K562 (cell line): ENCODE results near the gene CHD2. TPM values are rescaled to one million over a fixed set of nuclear protein-coding genes. Genes with fewer than 3 reads are reported as not detected.
A peak's percentile ranks its signal among the peaks of the same experiment; 100 is the strongest.

Experiments
- ARHGAP35 ChIP-seq: fragments of 450-650 bp; IDR thresholded peaks from 2 replicates; pipeline ENCODE4 v1.6.1; 2018; ENCODE audit not compliant: partially characterized antibody
- BRD9 ChIP-seq: fragments of 450-650 bp; IDR thresholded peaks from 2 replicates; pipeline ENCODE4 v1.6.1; 2018; ENCODE audit warnings: low read depth; ENCODE audit not compliant: partially characterized antibody
- FIP1L1 ChIP-seq: fragments of 200-400 bp; formaldehyde crosslinking; IDR thresholded peaks from 2 replicates; pipeline ENCODE4 v1.6.1; 2018; ENCODE audit warnings: mild to moderate bottlenecking, low read depth, low read length; ENCODE audit not compliant: poor library complexity, severe bottlenecking
- MCM5 ChIP-seq: fragments of 450-650 bp; IDR thresholded peaks from 2 replicates; pipeline ENCODE4 v1.6.1; 2016; ENCODE audit warnings: low read depth
- MED1 ChIP-seq: sonication (generic); formaldehyde crosslinking; IDR thresholded peaks from 2 replicates; pipeline ENCODE4 v1.8.1; 2023; ENCODE audit warnings: missing genetic modification reagents, borderline replicate concordance
- NCOA4 ChIP-seq: fragments of 450-650 bp; IDR thresholded peaks from 2 replicates; pipeline ENCODE4 v1.6.1; 2018; ENCODE audit warnings: mild to moderate bottlenecking; ENCODE audit not compliant: partially characterized antibody
- NRF1 ChIP-seq, 2 experiments: fragments of 450-650 bp; IDR thresholded peaks in 1 of 2; conservative IDR thresholded peaks in 1 of 2; 2 replicates each; pipeline ENCODE4 v1.6.1; 2014; ENCODE audit warnings: mild to moderate bottlenecking in 2 of 2
- PHF21A ChIP-seq: fragments of 450-650 bp; IDR thresholded peaks from 2 replicates; pipeline ENCODE4 v1.6.1; 2017; ENCODE audit warnings: low read depth, borderline replicate concordance
- RBM14 ChIP-seq: fragments of 200-400 bp; formaldehyde crosslinking; IDR thresholded peaks from 2 replicates; pipeline ENCODE4 v1.6.1; 2018; ENCODE audit warnings: low read depth, mild to moderate bottlenecking, low read length, moderate library complexity, borderline replicate concordance; ENCODE audit not compliant: insufficient read depth
- RBM34 ChIP-seq: fragments of 200-400 bp; formaldehyde crosslinking; IDR thresholded peaks from 2 replicates; pipeline ENCODE4 v1.6.1; 2018; ENCODE audit warnings: low read length, borderline replicate concordance; ENCODE audit not compliant: insufficient read depth
- SOX6 ChIP-seq: fragments of 450-650 bp; IDR thresholded peaks from 2 replicates; pipeline ENCODE4 v1.6.1; 2014; ENCODE audit warnings: mild to moderate bottlenecking
- ZBTB12 ChIP-seq: fragments of 250-450 bp; sonication (Bioruptor Pico); IDR thresholded peaks from 2 replicates; pipeline ENCODE4 v1.4.0; 2020
- ZNF174 ChIP-seq: fragments of 250-450 bp; sonication (Bioruptor Pico); IDR thresholded peaks from 2 replicates; pipeline ENCODE4 v1.4.0; 2020; ENCODE audit warnings: mild to moderate bottlenecking
- ZNF41 ChIP-seq: fragments of 250-450 bp; sonication (Bioruptor Pico); conservative IDR thresholded peaks from 2 replicates; pipeline ENCODE4 v1.4.0; 2020; ENCODE audit warnings: mild to moderate bottlenecking
- ZNF551 ChIP-seq: fragments of 250-450 bp; sonication (Bioruptor Pico); IDR thresholded peaks from 2 replicates; pipeline ENCODE4 v1.5.0; 2021; ENCODE audit warnings: mild to moderate bottlenecking, moderate library complexity
- ZNF830 ChIP-seq: fragments of 250-450 bp; sonication (Bioruptor Pico); IDR thresholded peaks from 2 replicates; pipeline ENCODE4 v1.5.0; 2021; ENCODE audit warnings: mild to moderate bottlenecking
- polyA plus RNA-seq, 8 experiments: library from polyadenylated mRNA; depleted of rRNA in 4 of 8; stranded (reverse) in 5 of 8; unstranded in 3 of 8; fragments of >200 nt; fragmentation: Nextera tagmentation in 2 of 8; fragmentation: Illumina TruSeq in 1 of 8; extraction: Ambion mirVana in 2 of 8; extraction: Trizol in 1 of 8; gene quantifications; 2 replicates each; pipeline versions ENCODE4 v1.2.1 to v1.2.3, GENCODE V29; 2011 to 2014; ENCODE audit warnings: inconsistent platforms in 1 of 8, missing spikeins in 1 of 8
- total RNA-seq, 7 experiments: library from RNA; depleted of rRNA in 6 of 7; stranded (reverse); fragments of >200 nt in 6 of 7; fragmentation: Illumina TruSeq in 2 of 7; extraction: Trizol in 2 of 7; gene quantifications; 2 replicates each; pipeline versions ENCODE4 v1.2.1 to v1.2.3, GENCODE V29; 2011 to 2021; ENCODE audit warnings: low replicate concordance in 1 of 7
- TF ChIP-seq, protein P1 (sequence below): fragments of 250-450 bp; sonication (Bioruptor Pico); IDR thresholded peaks from 2 replicates; pipeline ENCODE4 v1.8.0; 2021; ENCODE audit warnings: mild to moderate bottlenecking, moderate library complexity
- TF ChIP-seq, protein P2 (sequence below): sonication (generic); formaldehyde crosslinking; IDR thresholded peaks from 2 replicates; pipeline ENCODE4 v1.8.1; 2023; ENCODE audit warnings: mild to moderate bottlenecking, missing genetic modification reagents
- TF ChIP-seq, protein P3 (sequence below), 2 experiments: IDR thresholded peaks; 2 replicates each; pipeline ENCODE4 v1.6.1; 2012; ENCODE audit warnings: improper control_type of control experiment in 2 of 2, low read depth in 2 of 2, low read length in 2 of 2, borderline replicate concordance in 1 of 2

Gene CHD2
- total and polyA plus RNA-seq, 9 of the 15 experiments (the other 6 are each of a cell fraction or from before 2014, with no cell fraction given): 38.9 to 70.8 (median 56.2) TPM

GRCh38 chr15:92903966-92904721 is 4.0 kb downstream of the CHD2 start (continued):
- no peak for TF ChIP-seq RBM14
- no peak for TF ChIP-seq ZNF551
- TF ChIP-seq NCOA4: no peak
- no peak for TF ChIP-seq MCM5
- TF ChIP-seq, protein P1, sequence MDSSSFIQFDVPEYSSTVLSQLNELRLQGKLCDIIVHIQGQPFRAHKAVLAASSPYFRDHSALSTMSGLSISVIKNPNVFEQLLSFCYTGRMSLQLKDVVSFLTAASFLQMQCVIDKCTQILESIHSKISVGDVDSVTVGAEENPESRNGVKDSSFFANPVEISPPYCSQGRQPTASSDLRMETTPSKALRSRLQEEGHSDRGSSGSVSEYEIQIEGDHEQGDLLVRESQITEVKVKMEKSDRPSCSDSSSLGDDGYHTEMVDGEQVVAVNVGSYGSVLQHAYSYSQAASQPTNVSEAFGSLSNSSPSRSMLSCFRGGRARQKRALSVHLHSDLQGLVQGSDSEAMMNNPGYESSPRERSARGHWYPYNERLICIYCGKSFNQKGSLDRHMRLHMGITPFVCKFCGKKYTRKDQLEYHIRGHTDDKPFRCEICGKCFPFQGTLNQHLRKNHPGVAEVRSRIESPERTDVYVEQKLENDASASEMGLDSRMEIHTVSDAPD (CRISPR knock-in tag): no peak
- no peak for TF ChIP-seq MED1 (CRISPR knock-in tag)
- no peak for TF ChIP-seq ARHGAP35
- no peak for TF ChIP-seq ZNF174 (CRISPR knock-in tag)
- TF ChIP-seq, protein P2, sequence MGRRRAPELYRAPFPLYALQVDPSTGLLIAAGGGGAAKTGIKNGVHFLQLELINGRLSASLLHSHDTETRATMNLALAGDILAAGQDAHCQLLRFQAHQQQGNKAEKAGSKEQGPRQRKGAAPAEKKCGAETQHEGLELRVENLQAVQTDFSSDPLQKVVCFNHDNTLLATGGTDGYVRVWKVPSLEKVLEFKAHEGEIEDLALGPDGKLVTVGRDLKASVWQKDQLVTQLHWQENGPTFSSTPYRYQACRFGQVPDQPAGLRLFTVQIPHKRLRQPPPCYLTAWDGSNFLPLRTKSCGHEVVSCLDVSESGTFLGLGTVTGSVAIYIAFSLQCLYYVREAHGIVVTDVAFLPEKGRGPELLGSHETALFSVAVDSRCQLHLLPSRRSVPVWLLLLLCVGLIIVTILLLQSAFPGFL (CRISPR knock-in tag): no peak
- TF ChIP-seq FIP1L1: peak; percentile 97
- TF ChIP-seq ZBTB12 (CRISPR knock-in tag): peak; percentile 93
- TF ChIP-seq, protein P3, sequence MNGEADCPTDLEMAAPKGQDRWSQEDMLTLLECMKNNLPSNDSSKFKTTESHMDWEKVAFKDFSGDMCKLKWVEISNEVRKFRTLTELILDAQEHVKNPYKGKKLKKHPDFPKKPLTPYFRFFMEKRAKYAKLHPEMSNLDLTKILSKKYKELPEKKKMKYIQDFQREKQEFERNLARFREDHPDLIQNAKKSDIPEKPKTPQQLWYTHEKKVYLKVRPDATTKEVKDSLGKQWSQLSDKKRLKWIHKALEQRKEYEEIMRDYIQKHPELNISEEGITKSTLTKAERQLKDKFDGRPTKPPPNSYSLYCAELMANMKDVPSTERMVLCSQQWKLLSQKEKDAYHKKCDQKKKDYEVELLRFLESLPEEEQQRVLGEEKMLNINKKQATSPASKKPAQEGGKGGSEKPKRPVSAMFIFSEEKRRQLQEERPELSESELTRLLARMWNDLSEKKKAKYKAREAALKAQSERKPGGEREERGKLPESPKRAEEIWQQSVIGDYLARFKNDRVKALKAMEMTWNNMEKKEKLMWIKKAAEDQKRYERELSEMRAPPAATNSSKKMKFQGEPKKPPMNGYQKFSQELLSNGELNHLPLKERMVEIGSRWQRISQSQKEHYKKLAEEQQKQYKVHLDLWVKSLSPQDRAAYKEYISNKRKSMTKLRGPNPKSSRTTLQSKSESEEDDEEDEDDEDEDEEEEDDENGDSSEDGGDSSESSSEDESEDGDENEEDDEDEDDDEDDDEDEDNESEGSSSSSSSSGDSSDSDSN (IDR thresholded peaks at IDR 0.05; ENCODE audit: borderline replicate concordance in 1 of 2, low read depth in 2 of 2, low read length in 2 of 2): no peak
- no peak for TF ChIP-seq PHF21A
- TF ChIP-seq NRF1 (conservative IDR thresholded peaks at IDR 0.05 in 1 of 2, IDR thresholded peaks at IDR 0.05 in 1 of 2): peak; percentile 97 to 98
- peak; percentile 88 for TF ChIP-seq BRD9
- TF ChIP-seq ZNF41 (CRISPR knock-in tag): peak; percentile 74
- TF ChIP-seq ZNF830 (CRISPR knock-in tag): 0 out of 2 replicates have a peak, but pooled peaks have one; percentile 69
- peak; percentile 81; the same call in 1 of the 2 replicates for TF ChIP-seq SOX6
- no peak for TF ChIP-seq RBM34
